PC-9 (cell line): ENCODE measurements around the gene AMOTL1.

Experiments used
- EZH2 ChIP-seq: fragments of 200-600 bp; sonication (generic); IDR thresholded peaks from 2 replicates; pipeline ENCODE4 v1.8.0; 2017; ENCODE audit warnings: antibody characterized with exemption, low read depth
- TF ChIP-seq, protein P1 (sequence below): fragments of 200-600 bp; sonication (generic); conservative IDR thresholded peaks from 2 replicates; pipeline ENCODE4 v1.6.1; 2017; ENCODE audit warnings: mixed run types, antibody characterized with exemption, mild to moderate bottlenecking, moderate library complexity

DNA sequence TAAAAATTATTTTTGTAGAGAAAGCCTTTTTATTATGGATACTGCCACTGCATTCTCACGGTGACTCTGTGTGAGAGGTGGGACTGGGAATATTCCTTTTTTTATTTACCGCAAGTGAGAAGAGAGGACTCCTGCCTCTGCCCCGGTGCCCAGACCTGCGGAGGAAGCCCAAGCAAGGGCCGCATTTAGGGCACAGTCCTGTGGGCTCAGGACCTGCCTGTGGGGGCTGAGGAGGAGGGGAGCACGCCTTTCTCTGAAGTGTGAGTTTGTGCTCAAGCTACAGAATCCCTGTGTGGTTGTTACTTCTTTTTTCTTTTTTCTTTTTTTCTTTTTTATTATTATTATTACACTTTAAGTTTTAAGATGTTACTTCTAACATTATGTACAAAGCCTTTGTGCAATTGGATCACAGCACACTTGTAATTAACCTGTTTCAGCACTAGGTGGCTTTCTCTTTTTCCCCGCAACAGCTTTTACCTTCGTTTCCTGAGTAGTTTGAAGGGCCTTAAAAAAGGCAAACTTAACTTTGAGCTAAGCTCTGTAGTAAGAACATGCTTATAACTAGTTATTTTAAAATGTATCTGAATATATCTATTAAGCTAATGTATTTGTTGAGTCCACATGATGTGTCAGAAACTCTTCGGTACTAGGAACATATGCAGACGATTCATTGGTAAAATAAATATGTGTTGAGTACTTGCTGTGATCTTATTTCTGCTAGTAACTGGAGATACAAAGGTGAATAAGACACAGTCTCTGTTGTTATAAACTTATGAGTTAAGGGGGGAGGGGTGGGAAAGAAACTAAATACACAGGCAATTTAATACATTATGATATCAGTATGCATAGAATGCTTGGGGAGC lies 18.3 kb downstream of the AMOTL1 start:
- TF ChIP-seq, protein P1, sequence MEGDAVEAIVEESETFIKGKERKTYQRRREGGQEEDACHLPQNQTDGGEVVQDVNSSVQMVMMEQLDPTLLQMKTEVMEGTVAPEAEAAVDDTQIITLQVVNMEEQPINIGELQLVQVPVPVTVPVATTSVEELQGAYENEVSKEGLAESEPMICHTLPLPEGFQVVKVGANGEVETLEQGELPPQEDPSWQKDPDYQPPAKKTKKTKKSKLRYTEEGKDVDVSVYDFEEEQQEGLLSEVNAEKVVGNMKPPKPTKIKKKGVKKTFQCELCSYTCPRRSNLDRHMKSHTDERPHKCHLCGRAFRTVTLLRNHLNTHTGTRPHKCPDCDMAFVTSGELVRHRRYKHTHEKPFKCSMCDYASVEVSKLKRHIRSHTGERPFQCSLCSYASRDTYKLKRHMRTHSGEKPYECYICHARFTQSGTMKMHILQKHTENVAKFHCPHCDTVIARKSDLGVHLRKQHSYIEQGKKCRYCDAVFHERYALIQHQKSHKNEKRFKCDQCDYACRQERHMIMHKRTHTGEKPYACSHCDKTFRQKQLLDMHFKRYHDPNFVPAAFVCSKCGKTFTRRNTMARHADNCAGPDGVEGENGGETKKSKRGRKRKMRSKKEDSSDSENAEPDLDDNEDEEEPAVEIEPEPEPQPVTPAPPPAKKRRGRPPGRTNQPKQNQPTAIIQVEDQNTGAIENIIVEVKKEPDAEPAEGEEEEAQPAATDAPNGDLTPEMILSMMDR = peak; percentile 78
- TF ChIP-seq EZH2 = no peak
